Measurements from ENCODE around the gene DACT2.

Gene DACT2

DNA sequence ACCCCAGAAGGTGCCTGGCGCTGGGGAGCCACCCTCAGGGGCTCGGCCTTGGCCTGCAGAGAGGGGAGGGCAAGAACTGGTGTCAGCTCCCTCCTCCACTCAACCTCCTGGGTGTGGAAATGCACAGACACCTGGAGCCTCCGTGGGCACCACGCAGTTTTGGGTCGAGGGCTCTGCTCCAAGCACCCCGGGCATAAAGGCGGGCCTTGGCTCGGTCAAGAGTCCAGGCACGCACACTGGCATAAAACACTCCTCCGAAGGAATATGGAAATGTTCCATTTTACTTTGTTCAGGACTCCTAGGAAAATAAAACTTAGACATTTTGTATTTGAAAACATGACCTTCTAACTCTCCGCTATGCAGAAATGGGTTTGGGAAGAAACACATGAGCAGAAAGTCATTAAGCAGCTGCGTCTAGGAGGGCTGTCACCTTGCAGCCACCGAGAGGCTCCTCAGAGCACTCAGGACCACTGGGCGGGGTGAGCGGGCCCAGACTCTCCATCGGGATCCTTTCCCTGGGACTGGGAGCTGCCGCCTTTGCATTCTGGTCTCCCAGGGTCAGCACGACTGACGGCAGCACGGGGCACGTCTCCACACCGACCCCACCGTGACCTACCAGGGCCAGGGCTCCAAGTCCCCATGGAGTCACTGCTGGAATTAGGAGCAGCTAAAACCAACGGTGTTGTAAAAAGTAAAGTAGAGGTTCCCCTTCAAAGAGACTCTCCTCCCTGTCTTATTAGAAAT is 46.0 kb upstream of the DACT2 start:
- TF ChIP-seq, protein P1, sequence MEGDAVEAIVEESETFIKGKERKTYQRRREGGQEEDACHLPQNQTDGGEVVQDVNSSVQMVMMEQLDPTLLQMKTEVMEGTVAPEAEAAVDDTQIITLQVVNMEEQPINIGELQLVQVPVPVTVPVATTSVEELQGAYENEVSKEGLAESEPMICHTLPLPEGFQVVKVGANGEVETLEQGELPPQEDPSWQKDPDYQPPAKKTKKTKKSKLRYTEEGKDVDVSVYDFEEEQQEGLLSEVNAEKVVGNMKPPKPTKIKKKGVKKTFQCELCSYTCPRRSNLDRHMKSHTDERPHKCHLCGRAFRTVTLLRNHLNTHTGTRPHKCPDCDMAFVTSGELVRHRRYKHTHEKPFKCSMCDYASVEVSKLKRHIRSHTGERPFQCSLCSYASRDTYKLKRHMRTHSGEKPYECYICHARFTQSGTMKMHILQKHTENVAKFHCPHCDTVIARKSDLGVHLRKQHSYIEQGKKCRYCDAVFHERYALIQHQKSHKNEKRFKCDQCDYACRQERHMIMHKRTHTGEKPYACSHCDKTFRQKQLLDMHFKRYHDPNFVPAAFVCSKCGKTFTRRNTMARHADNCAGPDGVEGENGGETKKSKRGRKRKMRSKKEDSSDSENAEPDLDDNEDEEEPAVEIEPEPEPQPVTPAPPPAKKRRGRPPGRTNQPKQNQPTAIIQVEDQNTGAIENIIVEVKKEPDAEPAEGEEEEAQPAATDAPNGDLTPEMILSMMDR (IDR thresholded peaks at IDR 0.05; ENCODE audit: low read depth, low read length): no peak
- DNase-seq (ENCODE audit: low read depth, low spot score): no peak
- no peak overlapping the region for H3K4me3 ChIP-seq (ENCODE audit: low read depth, low read length)
- in situ Hi-C loops (cut with HindIII; ENCODE audit: low sequenced_read_pairs): no loop called here

DNA sequence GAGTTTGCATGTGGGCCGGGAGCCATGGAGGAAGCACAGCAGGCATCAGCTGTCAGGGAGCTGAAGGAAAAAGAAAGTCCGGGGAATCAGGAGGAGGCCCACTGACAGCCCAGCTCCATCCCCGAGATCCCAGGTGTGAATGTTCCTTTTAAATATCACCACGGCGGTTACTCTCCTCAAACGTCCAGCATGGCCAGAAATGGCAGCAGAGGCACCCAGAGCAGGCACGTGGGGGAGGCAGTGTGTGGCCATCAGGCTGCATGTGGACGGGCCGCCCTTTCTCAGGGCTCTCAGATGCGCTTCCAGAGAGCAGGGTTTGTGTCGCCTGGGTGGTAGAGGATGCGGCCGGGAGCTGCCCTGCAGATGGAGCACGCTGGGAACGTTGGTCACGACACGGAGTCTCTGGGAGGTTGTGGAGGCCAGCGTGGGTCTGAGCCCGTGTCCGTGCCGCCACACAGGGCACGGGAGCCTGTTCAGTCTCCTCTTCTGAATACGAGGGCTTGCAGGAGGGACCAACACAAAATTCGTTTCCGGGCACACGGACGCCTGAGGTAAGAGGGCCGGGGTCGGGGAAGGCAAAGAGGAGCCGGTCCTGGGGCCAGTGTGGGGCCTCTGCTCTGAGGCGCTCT is 45.3 kb upstream of the DACT2 start:
- in situ Hi-C loops (cut with HindIII; ENCODE audit: low sequenced_read_pairs): no loop called here
- H3K4me3 ChIP-seq (ENCODE audit: low read depth, low read length): no peak overlapping the region
- no peak for DNase-seq (ENCODE audit: low read depth, low spot score)
- TF ChIP-seq, protein P1 (IDR thresholded peaks at IDR 0.05; ENCODE audit: low read depth, low read length): no peak

DNA sequence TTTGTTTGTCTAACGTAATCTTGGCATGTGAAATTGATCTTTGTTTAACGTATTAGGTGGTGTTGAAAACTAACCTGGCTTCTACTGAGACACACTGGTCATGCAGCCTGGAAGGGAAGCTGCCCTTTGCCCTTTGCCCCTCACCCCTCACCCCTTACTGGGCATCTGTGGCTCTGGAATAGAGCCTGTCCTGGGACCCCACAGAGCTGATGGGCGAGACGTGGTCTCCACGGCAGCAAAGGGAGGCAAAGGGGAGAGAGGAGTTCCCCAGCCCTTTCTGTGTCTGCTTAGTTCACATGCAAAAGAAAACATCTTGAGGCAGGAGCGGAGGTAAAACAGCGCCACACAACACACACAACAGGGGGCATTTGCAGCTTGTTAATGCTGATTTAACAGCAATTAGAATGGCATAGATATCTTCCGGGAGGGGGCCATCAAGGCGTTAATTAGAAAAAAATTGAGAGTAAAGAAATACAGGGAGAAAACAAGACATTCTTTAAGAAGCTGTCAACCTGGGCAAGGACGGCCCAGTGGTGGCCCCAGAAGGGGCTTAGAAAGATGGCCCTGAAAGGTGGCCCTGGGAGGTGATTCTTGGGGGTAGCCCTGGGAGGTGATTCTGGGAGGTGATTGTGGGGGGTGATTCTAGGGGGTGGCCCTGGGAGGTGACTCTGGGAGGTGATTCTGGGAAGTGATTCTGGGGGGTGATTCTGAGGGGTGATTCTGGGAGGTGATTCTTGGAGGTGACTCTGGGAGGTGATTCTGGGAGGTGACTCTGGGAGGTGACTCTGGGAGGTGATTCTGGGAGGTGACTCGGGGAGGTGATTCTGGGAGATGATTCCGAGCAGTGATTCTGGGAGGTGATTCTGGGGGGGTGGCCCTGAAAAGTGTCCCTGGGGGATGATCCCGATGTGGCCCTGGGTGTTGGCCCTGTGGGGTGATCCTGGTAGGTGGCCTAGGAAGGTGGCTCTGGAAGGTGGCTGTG is 44.5 kb upstream of the DACT2 start:
- H3K4me3 ChIP-seq (ENCODE audit: low read depth, low read length): no peak overlapping the region
- no peak for DNase-seq (ENCODE audit: low read depth, low spot score)
- in situ Hi-C loops (cut with HindIII; ENCODE audit: low sequenced_read_pairs): no loop called here
- TF ChIP-seq, protein P1 (IDR thresholded peaks at IDR 0.05; ENCODE audit: low read depth, low read length): no peak

DNA sequence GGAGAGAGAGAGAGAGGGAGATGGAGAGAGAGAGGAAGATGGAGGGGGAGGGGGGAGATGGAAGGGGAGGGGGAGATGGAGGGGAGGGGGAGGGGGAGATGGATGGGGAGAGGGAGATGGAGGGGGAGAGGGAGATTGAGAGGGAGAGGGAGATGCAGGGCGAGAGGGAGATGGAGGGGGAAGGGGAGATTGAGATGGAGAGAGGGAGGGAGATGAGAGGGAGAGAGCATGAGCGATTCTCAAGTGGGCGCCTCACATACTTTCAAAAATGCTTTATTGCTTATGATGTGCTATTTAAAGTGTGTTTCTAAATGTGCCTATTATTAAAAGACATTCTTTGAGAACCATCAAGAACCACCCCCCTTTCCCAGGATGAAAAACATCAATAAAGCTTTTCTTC is 43.7 kb upstream of the DACT2 start:
- TF ChIP-seq, protein P1 (IDR thresholded peaks at IDR 0.05; ENCODE audit: low read depth, low read length): no peak
- in situ Hi-C loops (cut with HindIII; ENCODE audit: low sequenced_read_pairs): no loop called here
- no peak for DNase-seq (ENCODE audit: low read depth, low spot score)
- no peak overlapping the region for H3K4me3 ChIP-seq (ENCODE audit: low read depth, low read length)

DNA sequence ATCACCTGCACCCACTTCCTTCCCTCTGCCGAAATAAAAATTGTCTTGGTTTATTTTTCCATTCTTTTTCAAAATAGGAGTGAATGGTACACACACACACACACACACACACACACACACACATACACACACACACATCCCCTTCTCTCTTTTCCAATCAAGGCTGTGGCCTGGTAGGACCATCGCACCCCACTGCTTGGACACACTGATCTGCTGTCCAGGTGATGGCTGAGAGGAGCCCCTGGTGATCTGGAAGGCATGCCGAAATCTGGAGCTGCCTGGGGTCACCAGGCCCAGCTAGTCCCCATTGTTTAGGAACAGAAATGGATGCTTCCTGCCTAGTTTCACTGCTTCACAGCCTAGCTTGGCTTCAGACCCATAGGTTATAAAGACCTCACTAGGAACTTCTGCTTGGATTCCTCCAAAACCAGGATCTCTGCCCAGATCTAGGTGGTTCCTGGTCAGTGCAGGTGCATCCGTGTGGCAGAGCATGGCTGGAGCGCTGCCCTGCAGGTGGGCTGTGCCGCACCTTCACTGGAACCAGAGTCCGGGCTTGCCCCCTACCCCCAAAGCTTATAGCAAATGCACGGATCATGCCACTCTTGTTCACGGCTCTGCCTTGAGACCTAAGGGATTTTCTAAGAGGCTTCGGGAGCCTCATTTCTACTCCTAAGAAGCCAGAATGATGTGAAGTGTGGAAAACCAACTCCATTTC is 42.9 kb upstream of the DACT2 start:
- TF ChIP-seq, protein P1 (IDR thresholded peaks at IDR 0.05; ENCODE audit: low read depth, low read length): no peak
- H3K4me3 ChIP-seq (ENCODE audit: low read depth, low read length): no peak overlapping the region
- in situ Hi-C loops (cut with HindIII; ENCODE audit: low sequenced_read_pairs): no loop called here
- DNase-seq (ENCODE audit: low read depth, low spot score): no peak

DNA sequence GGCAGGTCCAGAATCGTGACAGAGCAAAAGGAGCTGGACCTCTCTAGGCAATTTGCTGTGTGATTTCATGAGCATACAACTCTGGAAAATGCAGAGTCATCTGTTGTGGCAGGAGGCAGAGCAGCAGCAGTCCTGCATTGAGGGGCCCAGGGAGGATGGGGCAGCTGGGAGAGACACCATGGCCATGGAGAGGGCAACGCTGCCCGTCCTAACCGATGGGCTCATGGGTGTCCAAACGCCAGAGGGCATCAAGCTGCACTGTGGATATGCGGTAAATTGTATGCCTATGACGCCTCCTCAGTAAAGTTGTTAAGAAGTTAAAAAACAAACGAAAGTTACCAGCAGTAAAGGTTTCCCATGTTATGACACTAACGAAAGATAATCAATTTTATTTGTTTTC is 42.2 kb upstream of the DACT2 start:
- no peak overlapping the region for H3K4me3 ChIP-seq (ENCODE audit: low read depth, low read length)
- DNase-seq (ENCODE audit: low read depth, low spot score): no peak
- in situ Hi-C loops (cut with HindIII; ENCODE audit: low sequenced_read_pairs): no loop called here
- TF ChIP-seq, protein P1 (IDR thresholded peaks at IDR 0.05; ENCODE audit: low read depth, low read length): no peak
